Anterior cingulate cortex (tissue), 58 donors: ENCODE results near the gene CDH18.

Experiments used
- DNase-seq, 58 donors: peaks; one replicate each; lab custom pipeline; 2025; lab: John Stamatoyannopoulos, UW

Gene CDH18

DNA sequence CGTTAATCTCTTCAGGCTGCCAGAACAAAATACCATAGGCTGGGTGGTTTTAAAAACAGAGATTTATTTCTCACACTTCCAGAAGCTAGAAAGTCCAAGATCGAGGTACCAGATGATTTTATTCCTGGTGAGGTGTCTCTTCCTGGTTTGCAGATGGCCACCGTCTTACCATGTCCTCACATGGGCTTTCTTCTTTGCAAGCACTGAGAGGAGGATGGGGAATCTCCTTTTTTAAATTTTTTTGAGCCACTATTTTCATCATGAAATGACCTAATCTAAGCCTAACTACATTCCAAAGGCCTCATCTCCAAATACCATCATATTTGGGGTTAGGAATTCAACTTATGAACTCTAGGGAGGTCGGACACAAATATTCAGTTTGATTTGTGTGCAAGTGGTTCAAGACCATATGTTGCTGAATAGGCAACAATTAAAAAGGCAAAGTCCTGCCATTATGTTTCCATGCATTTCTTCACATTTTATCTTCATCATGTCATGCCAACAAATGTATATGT is 371.2 kb downstream of the CDH18 start:
- no peak for DNase-seq

DNA sequence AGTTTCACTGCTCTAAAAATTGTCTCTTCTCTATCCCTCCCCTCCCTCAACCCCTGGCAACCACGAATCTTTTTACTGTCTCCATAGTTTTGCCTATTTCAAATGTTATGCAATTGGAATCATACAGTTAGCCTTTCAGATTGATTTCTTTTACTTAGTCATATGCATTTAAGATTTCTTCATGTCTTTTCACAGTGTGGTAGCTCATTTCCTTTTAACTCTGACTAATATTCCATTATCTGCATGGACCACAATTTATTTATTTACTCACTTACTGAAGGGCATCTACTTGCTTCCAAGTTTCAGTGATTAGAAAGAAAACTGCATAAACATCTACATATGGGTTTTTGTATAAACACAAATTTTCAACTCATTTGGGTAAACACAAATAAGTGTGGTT is 372.3 kb downstream of the CDH18 start:
- DNase-seq, result no peak

DNA sequence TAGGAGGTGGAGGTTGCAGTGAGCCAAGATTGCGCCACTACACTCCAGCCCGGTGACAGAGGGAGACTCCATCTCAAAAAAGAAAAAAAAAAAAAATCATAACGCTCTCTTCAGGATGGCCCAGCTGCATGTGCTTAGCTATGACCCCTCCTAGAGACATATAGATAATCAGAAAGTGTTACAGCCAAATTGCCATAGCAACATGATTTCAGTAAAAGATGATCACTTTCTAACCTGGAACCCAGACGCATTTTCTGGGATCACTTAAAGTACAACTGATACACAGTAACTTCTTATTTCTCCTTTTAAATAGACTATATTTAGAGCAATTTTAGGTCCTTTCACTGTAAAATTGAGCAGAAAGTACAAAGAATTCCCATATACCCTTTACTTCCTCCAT is 372.9 kb downstream of the CDH18 start:
- DNase-seq, result no peak

DNA sequence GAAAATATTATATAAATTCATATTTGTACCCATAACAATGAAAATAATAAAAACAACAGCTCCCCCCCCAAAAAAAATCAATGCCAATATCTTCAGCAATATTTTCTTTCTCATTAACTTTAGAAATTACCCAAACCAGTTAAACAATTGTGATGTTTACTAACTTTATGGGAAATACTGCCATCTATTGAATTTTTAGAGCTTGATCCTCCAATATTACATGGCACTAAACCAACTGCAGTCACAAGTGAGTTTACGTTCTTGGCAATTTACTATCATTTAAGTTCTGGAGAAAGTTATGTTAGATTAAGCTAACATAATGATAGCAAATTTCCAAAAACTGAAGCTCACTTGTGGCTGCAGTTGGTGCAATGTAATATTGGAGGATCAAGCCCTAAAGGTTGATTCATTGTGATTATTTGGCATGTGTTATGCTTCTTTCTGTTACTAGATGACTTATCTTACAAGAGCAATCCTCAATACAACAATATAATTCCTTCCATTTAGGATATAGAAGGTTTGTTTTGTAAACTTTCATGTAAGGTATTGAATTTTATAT is 379.5 kb downstream of the CDH18 start:
- no peak for DNase-seq

DNA sequence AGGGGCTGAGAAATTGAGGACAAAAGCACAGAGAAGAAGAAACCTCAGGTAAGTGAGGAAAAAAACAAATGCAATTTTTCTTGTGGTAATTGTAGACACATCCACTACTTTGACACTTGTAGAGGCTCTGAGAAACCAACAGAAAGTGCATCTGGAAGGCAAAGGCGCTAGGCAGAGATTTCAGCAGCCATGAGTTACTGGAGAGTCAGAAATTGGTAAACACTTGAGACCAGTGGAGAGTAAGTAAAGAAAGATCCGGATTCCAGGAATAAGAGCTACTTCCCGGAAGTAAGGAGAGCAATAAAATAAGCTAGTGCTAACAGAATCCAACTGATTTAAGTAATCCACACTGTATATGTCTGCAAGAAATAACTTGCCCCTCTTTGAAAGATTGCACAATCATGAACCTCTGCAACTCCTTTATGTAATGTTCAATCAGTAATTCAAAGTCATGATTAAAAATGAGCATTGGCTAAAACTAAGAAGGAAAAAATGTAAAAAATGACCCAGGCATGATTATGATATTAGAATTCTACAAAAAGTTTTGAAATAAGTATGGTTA is 382.1 kb downstream of the CDH18 start:
- no peak for DNase-seq

DNA sequence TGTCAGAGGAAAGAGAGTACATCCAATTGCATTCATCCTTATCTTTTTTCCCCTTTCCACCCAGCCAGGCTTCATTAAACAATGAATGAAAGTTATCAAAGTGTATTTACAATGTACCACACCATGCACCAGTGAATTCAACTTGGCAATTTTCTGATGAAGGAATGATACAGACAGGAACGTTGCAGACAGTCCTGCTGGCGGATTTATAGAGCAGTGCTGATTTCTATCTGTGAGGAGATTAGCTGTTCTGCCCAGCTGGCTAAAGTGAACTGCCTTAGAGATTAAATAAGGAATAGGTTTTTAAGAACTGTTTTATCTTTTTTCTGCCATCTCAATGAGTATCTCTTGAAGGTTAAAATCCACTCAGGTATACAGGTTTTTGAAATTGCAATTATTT is 403.9 kb downstream of the CDH18 start:
- no peak for DNase-seq

DNA sequence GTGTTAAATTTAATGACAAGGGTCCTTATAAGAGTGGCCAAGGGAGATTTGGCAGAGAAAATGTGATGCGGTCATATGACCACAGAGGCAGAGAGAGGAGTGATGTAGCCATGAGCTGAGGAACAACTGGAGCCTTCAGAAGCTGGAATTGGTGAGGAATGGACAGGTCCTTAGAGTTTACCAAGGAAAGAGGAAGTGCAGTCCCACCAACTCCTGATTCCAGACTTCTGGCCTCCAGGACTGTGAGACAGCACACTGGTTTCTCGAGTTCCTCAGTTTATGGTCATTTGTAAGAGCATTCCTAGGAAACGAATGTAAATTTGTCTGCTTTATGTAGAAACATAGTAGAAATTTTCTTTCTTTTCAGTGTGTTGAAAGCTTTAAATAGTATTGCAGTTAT is 410.1 kb downstream of the CDH18 start:
- no peak for DNase-seq

DNA sequence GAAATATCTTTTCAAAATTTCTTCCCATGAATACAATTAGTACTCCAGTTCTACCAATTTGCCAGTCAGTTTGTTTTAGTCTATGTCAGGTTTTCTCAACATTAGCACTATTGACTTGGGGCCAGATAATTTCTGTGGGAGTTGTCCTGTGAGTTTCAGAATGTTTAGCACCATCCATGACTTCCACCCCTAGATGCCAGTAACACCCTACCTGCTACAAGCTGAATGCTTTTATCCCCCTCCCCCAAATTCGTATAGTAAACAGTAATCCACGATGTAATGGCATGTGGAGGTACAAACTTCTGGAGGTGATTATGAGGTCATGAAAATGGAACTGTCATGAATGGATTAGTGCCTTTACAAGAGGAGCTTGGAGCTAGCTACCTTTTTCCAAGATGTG is 420.0 kb downstream of the CDH18 start:
- no peak for DNase-seq

DNA sequence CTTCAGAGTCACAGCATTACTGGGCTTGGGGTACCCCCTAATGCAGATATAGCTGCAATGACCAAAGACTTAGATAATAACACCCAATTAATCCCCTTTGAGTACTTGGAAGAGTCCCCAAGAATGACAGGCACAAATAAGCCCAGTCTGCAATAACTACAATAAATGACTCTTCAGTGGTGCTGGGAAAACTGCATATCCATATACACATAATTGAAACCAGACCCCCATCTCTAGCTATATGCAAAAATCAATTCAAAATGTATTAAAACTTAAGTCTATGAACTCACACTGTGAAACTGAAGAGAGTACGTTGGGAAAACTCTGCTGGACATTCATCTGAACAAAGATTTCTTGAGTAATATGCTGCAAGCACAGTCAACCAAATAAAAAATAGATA is 422.5 kb downstream of the CDH18 start:
- DNase-seq, result no peak

DNA sequence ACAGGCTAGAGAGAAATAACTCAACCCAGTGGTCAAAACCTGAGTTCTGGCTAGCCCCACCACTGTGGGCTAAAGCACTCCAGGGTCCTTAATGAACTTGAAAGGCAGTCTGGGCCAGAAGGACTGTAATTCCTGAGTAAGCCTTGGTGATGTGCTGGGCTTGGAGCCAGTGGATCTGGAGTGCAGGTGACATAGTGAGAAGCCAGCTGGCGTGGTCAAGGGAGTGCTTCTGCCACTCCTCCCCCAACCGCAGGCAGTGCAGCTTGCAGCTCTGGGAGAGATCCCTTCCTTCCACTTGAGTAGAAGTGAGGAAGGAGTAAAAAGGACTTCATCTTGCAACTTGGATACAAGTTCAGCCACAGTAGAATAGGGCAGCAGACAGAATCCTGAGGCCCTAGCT is 424.0 kb downstream of the CDH18 start:
- DNase-seq, result no peak

DNA sequence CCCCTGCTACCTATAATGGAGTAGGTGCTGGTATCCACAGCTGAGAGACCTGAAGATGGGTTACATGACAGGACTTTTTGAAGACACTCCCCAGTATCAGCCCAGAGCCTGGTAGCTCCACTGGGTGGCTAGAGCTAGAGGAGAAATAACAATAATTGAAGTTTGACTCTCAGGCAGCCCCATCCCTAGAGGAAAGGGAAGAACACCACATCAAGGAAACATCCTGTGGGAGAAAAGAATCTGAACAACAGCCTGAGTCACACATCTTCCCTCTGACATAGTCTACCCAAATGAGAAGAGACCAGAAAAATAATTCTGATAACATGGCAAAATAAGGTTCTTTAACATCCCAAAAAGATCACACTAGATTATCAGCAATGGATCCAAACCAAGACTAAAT is 432.1 kb downstream of the CDH18 start:
- DNase-seq, result no peak

DNA sequence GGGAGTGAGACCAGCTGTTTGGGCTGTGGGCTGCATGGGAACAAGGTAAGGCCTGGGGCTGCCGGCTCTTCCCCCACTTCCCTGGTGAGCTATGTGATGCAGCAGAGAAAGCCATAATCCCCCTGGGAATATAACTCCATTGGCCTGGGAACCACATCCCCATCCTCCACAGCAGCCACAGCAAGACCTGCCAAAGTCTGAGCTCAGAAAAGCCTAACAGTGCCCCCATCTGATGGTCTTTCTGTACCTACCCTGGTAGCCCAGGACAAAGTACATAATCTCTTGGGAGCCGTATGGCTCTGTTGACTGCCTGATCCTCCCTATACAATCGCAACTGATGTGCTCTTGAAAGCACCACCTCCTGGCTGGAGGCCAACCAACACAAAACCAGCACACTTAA is 432.6 kb downstream of the CDH18 start:
- no peak for DNase-seq

DNA sequence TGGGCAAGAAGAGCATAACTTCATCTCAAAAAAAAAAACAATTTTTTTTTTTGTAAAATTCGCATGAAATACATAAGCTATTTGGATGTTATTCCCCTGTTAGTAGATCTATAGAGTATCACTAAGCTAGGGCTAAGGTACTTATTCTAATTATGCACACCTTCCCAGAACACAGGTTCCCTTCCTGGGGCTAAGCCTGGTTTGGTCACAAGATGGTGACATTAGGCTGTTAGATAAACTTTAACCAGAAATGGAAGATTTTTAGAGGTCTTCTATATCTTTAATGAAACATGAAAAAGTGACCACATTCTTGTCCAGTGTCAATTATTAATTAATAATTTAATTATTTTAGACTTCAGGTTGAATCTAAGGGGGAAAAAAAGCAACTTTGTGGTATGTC is 433.5 kb downstream of the CDH18 start:
- DNase-seq, result no peak

DNA sequence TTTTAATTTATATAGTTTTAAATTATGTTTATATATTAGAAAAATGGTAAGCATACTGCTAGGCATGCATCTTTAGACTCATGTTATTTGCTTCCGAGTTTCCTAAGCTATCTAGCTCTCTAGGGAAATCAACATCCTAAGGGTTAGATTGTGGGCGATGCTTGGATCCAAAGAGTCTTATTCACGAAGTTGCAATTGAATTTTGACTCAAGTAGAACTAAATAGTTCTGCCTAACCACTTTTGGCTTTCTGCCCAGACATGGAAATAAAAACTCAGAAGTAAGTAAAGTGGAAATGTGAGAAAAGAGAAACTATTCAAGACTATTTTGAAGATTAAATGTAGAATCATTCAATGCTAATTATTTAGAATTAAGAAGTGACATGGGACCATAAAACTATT is 440.4 kb downstream of the CDH18 start:
- peak in 2 of 58 donors; percentile 8 to 24 for DNase-seq

DNA sequence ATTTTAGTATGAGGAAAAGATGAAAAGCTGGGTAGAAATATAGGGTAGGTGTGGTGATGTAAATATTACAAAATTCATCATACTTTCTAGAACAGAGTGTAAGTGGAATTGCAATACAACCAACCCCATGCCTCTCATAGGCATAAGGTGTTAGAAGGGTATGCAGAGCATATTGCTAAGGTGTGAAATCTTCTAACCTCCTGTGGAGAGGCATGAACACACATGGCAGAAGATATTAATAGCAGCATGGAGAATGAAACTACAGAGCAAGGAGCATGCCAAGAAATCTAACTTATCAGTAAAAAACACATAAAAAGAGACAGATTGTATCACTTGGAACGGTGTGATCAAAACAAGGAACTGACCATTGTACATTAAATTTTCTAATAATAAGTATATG is 441.5 kb downstream of the CDH18 start:
- no peak for DNase-seq

DNA sequence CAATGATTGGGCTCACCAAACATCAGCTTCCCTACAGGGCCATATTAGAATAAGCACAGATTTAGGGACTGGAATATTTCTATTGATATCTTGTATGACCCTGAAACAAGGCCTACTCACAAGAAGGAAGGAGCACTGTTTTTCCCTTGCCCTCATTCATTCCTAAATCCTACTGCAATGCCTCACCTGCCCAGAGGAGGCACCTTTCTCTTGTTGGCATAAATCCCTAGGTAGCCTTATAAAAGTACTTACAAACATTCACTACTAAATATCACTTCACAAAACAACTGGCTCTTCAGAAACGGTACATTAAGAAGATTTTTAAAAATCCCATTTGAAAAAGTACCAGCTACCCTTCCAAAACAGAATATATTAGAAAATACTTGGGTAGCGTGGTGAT is 449.4 kb downstream of the CDH18 start:
- no peak for DNase-seq

DNA sequence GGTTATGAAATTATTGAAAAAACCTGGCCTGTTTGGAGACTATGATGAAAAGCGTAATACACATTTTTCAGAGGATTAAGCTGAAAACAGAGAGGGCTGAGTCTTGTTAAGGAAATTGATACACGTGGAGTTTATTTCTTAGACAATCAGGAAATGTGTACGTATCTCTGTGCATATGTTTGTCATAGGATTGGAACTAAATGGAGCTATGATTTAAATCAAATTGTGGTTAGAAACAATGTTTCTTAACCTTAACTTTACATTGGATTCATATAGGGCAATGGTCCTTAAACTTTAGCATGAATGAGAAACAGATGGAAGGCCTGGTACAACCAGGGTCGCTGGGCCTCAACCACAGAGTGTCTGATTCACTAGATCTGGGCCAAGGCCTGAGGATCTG is 451.6 kb downstream of the CDH18 start:
- no peak for DNase-seq

DNA sequence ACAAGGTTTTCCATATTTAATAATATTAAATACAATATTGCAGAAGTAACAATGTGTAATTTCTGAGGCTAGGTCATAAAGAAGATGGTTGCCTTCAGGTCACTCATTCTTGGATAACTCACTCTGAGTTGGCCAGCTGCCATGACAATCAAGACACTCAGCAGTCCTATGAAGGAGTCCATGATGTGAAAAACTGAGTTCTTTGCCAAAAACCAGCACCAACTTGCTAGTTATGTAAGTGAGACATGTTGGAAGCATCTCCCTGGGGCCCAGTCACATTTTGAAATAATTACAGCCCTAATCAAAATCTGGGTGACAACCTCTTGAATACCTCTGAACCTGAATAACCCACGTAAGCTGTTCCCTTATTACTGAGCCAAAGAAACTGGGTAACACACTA is 453.2 kb downstream of the CDH18 start:
- DNase-seq, result no peak

DNA sequence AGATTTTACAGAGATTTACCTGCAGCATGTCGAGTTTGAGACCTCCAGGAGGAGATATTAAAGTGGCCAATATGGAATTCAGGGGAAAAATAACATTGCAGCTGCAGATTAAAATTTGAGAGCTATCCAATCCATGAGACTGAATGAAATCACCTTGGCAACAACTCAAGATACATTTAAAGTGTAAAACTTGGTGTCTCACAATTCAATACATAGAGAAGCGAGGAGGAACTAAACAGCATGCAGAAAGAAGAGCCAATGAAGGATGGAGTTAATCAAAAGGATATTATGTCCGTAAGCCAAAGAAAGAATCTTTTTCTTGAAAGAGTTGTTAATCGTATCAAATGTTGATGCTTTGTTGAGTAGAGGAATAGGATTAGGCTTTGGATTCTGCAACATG is 455.1 kb downstream of the CDH18 start:
- no peak for DNase-seq

DNA sequence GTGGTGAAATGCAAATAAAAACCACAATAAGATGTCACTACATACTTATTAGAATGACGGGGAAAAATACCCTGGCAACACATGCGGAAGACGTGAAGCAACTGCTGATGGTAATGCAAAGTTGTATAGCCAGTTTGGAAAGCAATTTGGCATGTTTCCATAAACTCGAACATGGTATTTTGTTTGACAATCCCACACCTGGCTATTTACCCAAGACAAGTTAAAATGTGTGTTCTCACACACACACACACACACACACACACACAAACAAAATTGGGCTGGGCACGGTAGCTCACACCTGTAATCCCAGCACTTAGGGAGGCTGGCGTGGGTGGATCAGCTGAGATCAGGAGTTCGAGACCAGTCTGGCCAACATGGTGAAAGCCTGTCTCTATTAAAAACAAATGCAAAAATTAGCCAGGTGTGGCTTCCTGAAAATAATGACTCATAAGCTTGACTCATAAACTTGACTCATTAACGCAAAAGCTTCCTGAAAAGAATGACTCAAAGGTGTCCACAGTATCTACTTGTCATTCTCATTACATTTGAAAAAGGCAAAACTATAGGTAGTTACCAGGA is 456.5 kb downstream of the CDH18 start:
- no peak for DNase-seq

DNA sequence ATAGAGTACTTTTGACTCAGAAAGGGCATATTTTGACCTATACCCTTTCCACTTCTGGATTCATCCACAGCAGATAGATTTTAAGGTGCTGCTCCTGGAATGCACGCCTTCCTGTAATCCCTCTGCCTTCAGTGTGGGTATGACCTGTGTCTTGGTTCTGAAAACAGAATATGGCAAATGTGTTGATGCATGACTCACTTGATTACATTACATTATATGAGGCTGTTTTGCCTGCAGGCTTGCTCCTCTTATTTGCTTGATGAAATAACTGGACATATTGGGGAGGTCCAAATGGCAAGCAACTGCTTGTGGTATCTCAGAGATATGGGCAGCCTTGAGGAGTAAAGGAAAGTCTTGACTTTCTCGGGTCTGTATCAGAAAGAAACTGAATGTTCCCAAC is 468.6 kb downstream of the CDH18 start:
- no peak for DNase-seq

DNA sequence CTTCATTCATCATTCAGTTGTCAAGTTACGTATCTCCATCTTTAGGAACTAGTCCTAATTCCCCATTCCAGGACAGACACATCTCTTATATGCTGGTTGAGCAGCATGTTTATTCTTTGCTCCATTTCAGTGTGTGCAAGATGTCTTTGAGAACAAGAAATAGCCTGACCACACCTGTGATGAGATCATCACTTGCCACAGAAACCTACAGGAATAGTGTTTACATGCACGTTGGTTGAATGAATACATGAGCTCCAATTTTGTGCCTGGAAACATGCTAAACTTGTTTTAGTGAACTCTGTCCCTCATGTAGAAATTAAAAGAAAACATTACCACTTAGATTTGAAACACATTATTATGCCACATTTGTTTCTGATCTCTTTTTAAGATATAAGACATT is 489.1 kb downstream of the CDH18 start:
- no peak for DNase-seq
